H1 (cell line): ENCODE results near the gene PPP4R4. TPM values are rescaled to one million over a fixed set of nuclear protein-coding genes. Genes with fewer than 3 reads are reported as not detected.

Experiments
- BRCA1 ChIP-seq: IDR thresholded peaks from 2 replicates; pipeline ENCODE4 v1.6.1; 2012; ENCODE audit warnings: low read depth, low read length, improper control_type of control experiment
- CBX8 ChIP-seq: fragments of 300-800, 300-1000 bp; sonication (generic); IDR thresholded peaks from 2 replicates; pipeline ENCODE4 v1.7.1; 2016; ENCODE audit warnings: low read depth, low read length, borderline replicate concordance
- CHD1 ChIP-seq: IDR thresholded peaks from 2 replicates; pipeline ENCODE4 v1.6.1; 2012; ENCODE audit warnings: low read depth, low read length, improper control_type of control experiment
- CTBP2 ChIP-seq: IDR thresholded peaks from 2 replicates; pipeline ENCODE4 v1.7.0; 2011; ENCODE audit warnings: borderline replicate concordance, mild to moderate bottlenecking, moderate library complexity, mixed read lengths, low read length; ENCODE audit not compliant: insufficient read depth, insufficient read length
- KDM4A ChIP-seq: IDR thresholded peaks from one replicate; pipeline ENCODE4 v1.7.1; 2012; ENCODE audit warnings: low read depth, mild to moderate bottlenecking, moderate library complexity, low read length, inconsistent platforms; ENCODE audit not compliant: severe bottlenecking
- PHF8 ChIP-seq: fragments of 200-600 bp; sonication (generic); conservative IDR thresholded peaks from 2 replicates; pipeline ENCODE4 v1.7.1; 2012; ENCODE audit warnings: low read depth, mild to moderate bottlenecking, inconsistent platforms, low read length, moderate library complexity
- RXRA ChIP-seq: IDR thresholded peaks from 2 replicates; pipeline ENCODE4 v1.6.1; 2011; ENCODE audit warnings: low read depth, mild to moderate bottlenecking, low read length, moderate library complexity; ENCODE audit not compliant: insufficient read depth
- TAF7 ChIP-seq: optimal IDR thresholded peaks from 2 replicates; pipeline ENCODE3; 2011; ENCODE audit warnings: low read depth, mild to moderate bottlenecking, inconsistent platforms, low read length, moderate library complexity, borderline replicate concordance
- TBP ChIP-seq: IDR thresholded peaks from 2 replicates; pipeline ENCODE4 v1.6.1; 2011; ENCODE audit warnings: low read depth, low read length, improper control_type of control experiment
- polyA plus RNA-seq, 7 experiments: library from polyadenylated mRNA; depleted of rRNA in 3 of 7; stranded (reverse) in 5 of 7; unstranded in 2 of 7; fragments of >200 nt in 5 of 7; fragments of 200-250 nt in 2 of 7; gene quantifications; 1 replicate in 5 of 7; 2 replicates in 1 of 7; 4 replicates in 1 of 7; pipeline versions ENCODE4 v1.2.1 to v1.2.3, GENCODE V29; 2011 to 2013; ENCODE audit warnings: missing spikeins in 2 of 7, mixed read lengths in 2 of 7
- total RNA-seq: library from RNA; stranded (reverse); fragmentation: NEBNext Ultra II Directional; extraction: Animal tissue kit (Norgen Biotek cat#: 25700); gene quantifications from 2 replicates; pipeline ENCODE4 v1.2.1, GENCODE V29; 2021
- TF ChIP-seq, protein P1 (sequence below): fragments of 300-600 bp; sonication (generic); IDR thresholded peaks from 2 replicates; pipeline ENCODE4 v1.7.1; 2012; ENCODE audit warnings: low read length, moderate library complexity, mild to moderate bottlenecking, inconsistent platforms; ENCODE audit not compliant: insufficient replicate concordance
- TF ChIP-seq, protein P2 (sequence below): IDR thresholded peaks from 2 replicates; pipeline ENCODE4 v1.6.1; 2011; ENCODE audit warnings: low read depth, mild to moderate bottlenecking, low read length; ENCODE audit not compliant: insufficient read depth

The PPP4R4 gene
- total and polyA plus RNA-seq, 2 of the 8 experiments (the other 6 are each of a cell fraction or from before 2014, with no cell fraction given), result 3.3 to 9.6 TPM

DNA sequence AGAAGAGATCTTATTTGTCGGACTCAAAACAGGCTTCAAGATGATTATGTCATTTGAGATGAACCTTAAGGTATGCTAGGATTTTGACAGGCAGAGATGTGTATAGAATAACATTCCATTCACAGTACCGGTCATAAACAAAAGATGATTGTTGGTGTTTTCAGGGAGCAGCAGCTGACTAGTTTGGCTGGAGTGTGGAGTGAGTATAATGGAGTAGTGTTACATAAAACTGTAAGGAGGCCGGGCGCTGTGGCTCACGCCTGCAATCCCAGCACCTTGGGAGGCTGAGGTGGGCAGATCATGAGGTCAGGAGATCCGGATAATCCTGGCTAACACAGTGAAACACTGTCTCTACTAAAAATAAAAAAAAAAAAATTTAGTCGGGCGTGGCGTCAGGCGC is 95.0 kb downstream of the PPP4R4 start (continued):
- TF ChIP-seq, protein P1, sequence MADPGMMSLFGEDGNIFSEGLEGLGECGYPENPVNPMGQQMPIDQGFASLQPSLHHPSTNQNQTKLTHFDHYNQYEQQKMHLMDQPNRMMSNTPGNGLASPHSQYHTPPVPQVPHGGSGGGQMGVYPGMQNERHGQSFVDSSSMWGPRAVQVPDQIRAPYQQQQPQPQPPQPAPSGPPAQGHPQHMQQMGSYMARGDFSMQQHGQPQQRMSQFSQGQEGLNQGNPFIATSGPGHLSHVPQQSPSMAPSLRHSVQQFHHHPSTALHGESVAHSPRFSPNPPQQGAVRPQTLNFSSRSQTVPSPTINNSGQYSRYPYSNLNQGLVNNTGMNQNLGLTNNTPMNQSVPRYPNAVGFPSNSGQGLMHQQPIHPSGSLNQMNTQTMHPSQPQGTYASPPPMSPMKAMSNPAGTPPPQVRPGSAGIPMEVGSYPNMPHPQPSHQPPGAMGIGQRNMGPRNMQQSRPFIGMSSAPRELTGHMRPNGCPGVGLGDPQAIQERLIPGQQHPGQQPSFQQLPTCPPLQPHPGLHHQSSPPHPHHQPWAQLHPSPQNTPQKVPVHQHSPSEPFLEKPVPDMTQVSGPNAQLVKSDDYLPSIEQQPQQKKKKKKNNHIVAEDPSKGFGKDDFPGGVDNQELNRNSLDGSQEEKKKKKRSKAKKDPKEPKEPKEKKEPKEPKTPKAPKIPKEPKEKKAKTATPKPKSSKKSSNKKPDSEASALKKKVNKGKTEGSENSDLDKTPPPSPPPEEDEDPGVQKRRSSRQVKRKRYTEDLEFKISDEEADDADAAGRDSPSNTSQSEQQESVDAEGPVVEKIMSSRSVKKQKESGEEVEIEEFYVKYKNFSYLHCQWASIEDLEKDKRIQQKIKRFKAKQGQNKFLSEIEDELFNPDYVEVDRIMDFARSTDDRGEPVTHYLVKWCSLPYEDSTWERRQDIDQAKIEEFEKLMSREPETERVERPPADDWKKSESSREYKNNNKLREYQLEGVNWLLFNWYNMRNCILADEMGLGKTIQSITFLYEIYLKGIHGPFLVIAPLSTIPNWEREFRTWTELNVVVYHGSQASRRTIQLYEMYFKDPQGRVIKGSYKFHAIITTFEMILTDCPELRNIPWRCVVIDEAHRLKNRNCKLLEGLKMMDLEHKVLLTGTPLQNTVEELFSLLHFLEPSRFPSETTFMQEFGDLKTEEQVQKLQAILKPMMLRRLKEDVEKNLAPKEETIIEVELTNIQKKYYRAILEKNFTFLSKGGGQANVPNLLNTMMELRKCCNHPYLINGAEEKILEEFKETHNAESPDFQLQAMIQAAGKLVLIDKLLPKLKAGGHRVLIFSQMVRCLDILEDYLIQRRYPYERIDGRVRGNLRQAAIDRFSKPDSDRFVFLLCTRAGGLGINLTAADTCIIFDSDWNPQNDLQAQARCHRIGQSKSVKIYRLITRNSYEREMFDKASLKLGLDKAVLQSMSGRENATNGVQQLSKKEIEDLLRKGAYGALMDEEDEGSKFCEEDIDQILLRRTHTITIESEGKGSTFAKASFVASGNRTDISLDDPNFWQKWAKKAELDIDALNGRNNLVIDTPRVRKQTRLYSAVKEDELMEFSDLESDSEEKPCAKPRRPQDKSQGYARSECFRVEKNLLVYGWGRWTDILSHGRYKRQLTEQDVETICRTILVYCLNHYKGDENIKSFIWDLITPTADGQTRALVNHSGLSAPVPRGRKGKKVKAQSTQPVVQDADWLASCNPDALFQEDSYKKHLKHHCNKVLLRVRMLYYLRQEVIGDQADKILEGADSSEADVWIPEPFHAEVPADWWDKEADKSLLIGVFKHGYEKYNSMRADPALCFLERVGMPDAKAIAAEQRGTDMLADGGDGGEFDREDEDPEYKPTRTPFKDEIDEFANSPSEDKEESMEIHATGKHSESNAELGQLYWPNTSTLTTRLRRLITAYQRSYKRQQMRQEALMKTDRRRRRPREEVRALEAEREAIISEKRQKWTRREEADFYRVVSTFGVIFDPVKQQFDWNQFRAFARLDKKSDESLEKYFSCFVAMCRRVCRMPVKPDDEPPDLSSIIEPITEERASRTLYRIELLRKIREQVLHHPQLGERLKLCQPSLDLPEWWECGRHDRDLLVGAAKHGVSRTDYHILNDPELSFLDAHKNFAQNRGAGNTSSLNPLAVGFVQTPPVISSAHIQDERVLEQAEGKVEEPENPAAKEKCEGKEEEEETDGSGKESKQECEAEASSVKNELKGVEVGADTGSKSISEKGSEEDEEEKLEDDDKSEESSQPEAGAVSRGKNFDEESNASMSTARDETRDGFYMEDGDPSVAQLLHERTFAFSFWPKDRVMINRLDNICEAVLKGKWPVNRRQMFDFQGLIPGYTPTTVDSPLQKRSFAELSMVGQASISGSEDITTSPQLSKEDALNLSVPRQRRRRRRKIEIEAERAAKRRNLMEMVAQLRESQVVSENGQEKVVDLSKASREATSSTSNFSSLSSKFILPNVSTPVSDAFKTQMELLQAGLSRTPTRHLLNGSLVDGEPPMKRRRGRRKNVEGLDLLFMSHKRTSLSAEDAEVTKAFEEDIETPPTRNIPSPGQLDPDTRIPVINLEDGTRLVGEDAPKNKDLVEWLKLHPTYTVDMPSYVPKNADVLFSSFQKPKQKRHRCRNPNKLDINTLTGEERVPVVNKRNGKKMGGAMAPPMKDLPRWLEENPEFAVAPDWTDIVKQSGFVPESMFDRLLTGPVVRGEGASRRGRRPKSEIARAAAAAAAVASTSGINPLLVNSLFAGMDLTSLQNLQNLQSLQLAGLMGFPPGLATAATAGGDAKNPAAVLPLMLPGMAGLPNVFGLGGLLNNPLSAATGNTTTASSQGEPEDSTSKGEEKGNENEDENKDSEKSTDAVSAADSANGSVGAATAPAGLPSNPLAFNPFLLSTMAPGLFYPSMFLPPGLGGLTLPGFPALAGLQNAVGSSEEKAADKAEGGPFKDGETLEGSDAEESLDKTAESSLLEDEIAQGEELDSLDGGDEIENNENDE, result no peak
- TF ChIP-seq, protein P2, sequence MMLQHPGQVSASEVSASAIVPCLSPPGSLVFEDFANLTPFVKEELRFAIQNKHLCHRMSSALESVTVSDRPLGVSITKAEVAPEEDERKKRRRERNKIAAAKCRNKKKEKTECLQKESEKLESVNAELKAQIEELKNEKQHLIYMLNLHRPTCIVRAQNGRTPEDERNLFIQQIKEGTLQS, result no peak
- TF ChIP-seq PHF8, result no peak
- no peak for TF ChIP-seq KDM4A
- TF ChIP-seq CTBP2, result no peak
- TF ChIP-seq TAF7, result no peak
- TF ChIP-seq CHD1, result no peak
- TF ChIP-seq TBP, result no peak
- no peak for TF ChIP-seq CBX8
- no peak for TF ChIP-seq BRCA1
- TF ChIP-seq RXRA, result no peak
